GM12801 (cell line): Measurements from ENCODE around the gene ADCK1.

ENCODE experiments used
- CTCF ChIP-seq: IDR thresholded peaks from one replicate; pipeline ENCODE4 v1.5.1; 2011; ENCODE audit warnings: control low read depth; ENCODE audit not compliant: insufficient read length; ENCODE audit errors: extremely low read depth

ADCK1 gene

GRCh38 chr14:77804592-77804991, 4.7 kb downstream of the ADCK1 start:
- no peak for TF ChIP-seq CTCF

GRCh38 chr14:77805706-77806105, 5.8 kb downstream of the ADCK1 start:
- TF ChIP-seq CTCF, result no peak

GRCh38 chr14:77808250-77808649, 8.3 kb downstream of the ADCK1 start:
- TF ChIP-seq CTCF, result no peak

GRCh38 chr14:77809011-77809410, 9.1 kb downstream of the ADCK1 start:
- TF ChIP-seq CTCF, result no peak

GRCh38 chr14:77812028-77812427, 12.1 kb downstream of the ADCK1 start:
- no peak for TF ChIP-seq CTCF

- no peak for TF ChIP-seq CTCF
These were observed 22.4 kb downstream of the ADCK1 start for GRCh38 chr14:77822307-77822706.

GRCh38 chr14:77822741-77823140, 22.8 kb downstream of the ADCK1 start:
- no peak for TF ChIP-seq CTCF

- no peak for TF ChIP-seq CTCF
These were observed 23.5 kb downstream of the ADCK1 start for GRCh38 chr14:77823378-77823777.
